ENCODE measurements around the gene RASSF4.
A peak's percentile ranks its signal among the peaks of the same experiment; 100 is the strongest.

The RASSF4 gene

DNA sequence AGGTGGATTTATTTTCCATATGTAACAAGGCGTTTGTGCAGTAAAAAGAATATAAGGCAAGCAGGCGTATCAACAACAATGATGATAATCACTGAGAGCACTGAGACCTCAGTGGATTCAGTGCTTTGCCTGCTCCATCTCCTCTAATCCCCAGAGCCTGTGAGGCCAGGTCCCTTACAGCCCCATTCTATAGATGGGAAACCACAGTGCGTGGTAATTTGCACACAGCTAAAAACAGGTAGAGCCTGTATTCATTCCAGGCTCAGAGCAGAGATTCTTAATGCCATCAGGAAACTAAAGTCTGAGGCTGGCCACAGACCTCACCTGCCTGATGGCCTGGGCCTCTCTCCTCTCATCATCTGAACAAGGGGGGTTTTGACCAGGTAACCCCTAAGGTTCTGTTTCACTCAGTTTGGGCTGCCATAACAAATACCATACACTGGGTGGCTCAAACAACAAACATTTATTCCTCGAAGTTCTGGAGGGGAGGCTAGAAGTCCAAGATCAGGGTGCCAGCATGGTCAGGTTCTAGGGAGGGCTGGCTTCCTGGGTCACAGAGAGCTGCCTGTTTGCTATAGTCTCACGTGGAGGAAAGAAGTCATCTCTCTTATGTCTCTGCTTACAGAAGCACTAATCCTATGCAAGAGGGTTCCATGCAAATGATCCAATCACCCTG lies 10.3 kb upstream of the RASSF4 start:
- no peak for DNase-seq

GRCh38 chr10:44949915-44950314 lies 9.7 kb upstream of the RASSF4 start:
- DNase-seq, result no peak

GRCh38 chr10:44950326-44951225 lies 9.0 kb upstream of the RASSF4 start:
- DNase-seq, result no peak

DNA sequence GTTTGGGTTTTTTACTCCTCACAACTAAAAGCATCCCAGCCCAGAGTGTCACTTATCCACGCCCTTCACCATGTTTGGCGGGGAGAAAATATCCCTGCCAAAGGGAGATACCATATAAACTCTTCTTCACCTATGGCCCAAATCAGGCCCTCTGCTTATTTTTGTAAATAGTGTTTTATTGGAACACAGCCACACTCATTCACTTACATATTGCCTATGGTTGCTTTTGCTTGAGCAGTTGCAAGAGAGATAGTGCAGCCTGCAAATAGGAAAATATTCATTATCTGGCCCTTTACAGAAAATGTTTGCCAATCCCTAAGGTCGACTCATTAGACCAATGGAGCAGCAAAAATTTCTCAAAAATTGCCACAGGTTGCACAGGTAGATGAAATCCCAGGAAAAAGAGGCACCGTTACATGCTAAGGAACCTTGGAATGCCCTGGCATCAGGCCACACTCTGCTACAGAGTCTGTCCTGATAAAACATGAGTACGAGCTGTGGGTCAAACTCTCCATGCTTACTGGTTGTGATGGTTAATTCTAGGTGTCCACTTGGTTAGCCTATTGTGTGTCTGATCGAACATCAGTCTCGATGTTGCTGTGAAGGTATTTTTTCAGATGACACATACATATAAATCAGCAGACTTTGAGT lies 7.9 kb upstream of the RASSF4 start:
- DNase-seq, result no peak

DNA sequence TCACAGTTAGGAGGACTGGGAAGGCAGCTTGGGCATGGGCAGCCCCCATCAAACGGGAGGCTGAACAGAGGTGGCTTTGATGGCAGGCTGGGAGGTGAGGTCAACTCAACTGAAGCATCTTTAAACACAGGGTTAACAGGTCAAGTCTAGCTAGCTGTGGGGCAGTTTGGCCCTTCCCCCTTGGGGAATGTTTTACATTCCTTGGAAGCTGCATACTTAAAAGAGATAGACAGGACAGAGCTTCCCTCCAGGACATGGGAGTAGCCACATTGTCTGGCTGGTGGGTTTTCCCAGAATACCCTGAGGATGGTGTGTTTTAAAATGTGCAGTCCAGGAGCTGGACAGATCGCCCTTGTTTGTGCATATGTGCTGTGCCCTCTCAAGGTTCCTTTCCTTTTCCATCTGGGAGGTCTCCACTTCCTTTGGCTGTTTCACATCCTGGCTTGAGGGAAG lies 6.8 kb upstream of the RASSF4 start:
- DNase-seq, result peak; percentile 53

GRCh38 chr10:44954042-44954441 lies 5.6 kb upstream of the RASSF4 start:
- DNase-seq, result no peak

GRCh38 chr10:44954962-44955361 lies 4.6 kb upstream of the RASSF4 start:
- DNase-seq, result no peak

- DNase-seq, result no peak
These were observed 4.1 kb upstream of the RASSF4 start for GRCh38 chr10:44955413-44956070.

DNA sequence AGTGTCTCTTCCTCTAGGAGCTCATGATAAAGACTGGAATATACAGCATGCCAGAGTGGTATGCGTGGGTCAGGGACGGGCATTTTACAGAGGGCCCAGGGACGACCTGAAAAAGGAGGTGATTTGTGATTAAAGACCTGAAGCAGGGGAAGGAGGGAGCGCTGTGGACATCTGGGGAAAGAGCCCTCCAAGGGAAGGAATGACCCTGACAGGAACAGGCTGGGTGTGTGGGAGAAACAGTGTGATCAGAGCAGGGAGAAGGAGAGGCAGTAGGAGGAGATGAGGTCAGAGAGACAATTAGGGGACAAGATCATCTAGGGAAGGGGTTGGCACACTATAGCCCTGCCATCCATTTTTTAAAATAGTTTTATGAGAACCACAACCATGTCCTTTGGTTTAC lies 3.4 kb upstream of the RASSF4 start:
- no peak for DNase-seq

DNA sequence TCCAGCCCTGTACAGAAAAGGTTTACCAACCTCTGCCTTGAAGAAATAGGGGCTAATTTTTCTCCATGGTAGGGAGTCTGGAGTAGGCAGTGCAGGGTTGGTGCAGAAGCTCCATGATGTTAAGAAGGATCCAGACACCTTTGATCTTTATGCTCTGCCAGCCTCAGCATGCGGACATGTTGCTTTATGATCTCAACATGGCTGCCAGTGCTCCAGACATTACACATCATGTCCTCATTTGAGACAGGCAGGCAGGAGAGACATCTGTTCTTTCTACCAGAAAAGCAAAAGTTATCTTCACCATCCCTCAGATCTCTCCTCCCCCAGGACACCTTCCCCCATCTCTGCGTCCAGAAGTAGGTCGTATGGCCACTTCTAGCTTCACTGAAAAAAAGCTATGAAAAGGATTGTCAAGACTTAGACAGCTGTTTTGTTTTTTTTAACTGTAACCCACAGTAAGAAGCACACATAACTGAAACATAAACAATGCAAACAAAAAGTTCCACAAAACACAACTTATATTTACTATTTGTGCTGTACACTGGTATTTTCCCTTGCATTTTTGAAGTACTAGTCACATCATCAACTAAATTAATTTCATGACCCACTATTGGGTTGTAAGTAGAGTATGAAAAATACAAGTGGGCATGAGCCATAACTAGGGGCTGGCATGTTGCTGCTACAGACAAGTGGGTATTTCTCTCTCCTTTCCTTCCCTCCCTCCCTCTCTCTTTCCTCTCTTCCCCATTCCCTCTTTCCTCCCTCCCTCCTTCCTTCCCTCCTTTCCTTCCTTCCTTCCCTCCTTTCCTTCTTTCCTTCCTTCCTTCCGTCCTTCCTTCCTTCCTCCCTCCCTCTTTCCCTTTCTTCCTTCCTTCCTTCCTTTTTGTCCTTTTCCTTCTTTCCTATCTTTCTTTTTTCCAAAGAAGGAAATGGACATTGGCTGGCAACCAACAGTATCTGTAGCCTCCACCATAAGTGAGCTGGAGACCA lies 2.6 kb upstream of the RASSF4 start:
- no peak for DNase-seq

- DNase-seq, result peak; percentile 67
These were observed 1.3 kb upstream of the RASSF4 start for GRCh38 chr10:44958196-44958897.

DNA sequence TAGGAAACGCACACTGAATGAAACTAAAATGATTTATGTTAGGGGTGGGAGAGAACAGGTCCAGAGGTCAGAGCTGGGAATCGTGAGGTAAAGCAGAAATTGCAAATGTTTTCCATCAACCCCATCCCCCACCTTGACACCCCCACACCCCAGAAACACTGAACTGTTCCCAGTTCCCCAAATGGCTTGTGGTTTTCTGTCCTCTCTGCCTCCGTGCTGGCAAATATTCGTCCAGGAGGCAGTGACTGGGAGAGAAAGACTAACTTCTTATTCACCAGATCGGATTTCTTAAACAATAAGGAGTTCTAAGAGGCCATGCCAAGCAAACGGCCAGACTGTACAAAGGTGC lies 730 bp upstream of the RASSF4 start:
- no peak for DNase-seq

DNA sequence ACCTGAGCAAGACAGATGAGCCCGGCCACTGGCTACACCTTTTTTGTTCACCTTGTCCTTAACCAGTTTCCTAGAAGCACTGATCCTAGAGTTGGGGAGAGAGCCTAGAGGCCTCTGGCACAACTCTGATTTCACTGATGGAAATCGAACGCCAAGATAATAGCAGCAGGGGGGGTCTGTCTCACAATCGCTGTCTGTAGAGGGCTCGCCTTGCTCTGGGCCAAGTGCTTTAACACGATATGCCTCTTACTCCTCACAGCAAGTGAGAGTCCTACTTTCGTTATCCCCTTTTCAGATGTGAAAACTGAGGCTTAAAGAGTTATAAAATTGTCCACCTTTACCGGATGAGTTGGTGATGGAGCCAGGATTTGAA lies 472 bp downstream of the RASSF4 start:
- no peak for DNase-seq

- DNase-seq, result no peak
These were observed 1.1 kb downstream of the RASSF4 start for GRCh38 chr10:44960482-44961229.

DNA sequence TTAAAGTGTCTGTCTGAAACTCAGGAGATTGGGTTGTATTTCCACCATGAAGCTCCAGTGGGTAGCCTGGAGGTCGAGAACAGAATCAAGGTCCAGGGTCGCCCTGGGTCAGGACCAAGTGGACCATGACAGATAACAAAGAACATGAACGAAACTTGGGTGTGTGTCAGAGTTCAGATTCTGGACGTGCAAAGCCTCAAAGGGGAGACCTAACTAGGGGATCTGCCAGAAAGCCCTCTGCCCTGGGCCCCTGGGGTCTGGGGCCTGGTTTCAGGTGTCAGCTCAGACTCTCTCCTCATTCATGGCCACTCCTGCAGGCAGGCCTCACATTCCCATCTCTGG lies 1.6 kb downstream of the RASSF4 start:
- DNase-seq, result no peak

GRCh38 chr10:44961931-44962750 lies 2.5 kb downstream of the RASSF4 start:
- DNase-seq, result no peak

DNA sequence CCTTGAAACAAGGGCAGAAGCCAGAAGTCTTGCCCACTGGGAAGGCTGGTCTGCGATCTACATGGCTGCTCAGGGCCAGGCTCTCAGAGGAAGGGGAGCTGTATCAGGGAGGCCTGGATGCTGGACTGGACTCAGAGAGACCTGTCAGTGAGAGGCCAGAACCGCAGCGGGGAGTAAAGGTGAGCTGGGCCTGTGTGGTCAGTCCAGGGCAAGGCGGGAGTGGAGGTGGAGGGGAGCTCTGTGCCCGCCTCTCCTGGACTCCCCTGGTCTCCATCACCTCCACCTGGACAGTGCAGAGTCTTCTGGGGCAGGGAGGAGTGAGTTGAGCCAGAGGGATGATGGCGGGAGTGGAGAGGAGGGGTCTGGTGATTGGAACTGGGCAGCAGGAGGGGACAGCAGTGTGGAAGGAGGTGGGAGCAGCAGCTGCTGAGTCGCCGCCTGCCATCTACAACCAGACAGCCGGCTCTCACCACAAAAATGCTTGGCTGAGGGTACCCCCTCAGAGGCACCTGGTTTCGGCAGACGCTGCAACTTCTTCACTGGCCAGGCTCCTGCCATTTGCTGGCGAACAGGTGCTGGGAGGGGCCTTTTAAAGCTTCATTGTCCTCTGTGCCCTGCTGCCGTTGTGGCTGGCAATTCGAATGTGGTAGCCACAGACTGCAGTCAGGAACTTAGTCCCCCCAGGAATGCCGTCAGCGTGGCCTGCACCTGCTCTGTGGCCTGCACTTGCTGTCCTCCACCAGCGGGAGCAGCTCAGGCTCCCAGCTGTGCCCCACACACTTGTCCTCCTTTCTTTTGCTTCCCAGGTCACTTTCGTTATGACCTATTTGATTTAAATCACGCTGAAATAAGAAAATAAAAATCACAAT lies 3.5 kb downstream of the RASSF4 start:
- no peak for DNase-seq

DNA sequence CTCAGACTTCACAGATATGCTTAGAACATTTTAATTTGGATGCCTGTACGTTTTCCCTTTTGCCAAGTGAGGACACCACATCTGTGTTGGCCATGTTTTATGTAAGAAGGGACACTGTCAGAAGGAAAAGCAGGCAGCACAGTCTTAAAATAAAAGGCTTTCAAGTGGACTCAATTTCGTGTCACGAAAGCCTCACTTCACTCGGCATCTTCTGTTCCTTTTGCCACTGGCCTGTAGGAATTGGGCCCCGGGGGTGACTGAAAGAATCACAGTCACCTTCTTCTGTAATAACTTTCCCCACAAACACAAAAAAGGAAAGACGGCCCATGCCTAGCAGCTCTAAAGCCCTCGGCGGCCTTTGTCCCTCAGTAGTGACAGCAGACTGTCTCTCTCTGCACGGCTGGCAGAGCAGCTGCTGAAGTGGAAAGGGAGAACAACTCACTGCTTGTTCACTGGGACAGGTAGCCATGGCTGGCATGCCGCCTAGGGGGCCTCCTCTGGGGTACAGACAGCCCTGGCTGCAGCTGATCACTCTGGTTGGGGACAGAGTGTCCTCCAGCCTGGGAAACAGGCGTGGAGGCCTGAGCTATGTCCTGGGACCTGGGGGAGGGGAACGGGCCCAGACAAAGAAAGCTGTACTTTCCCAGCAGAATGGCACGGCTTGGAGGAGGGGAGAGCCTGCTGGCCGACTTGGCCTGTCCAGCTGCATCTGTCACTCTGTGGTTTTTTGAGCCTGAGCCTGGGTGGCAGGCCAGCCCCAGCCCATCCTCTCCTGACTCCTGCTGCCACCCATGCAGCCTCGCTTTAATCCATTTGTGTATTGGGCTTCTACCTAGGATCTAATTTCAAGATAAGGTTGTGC lies 4.4 kb downstream of the RASSF4 start:
- DNase-seq, result no peak
